ENCODE measurements around the gene KCNH8. TPM values are rescaled to one million over a fixed set of nuclear protein-coding genes. Genes with fewer than 3 reads are reported as not detected.

The KCNH8 gene
- total RNA-seq, 1 experiment from 2014 or later: 0.12 TPM

- no peak overlapping the region for H3K27ac ChIP-seq (ENCODE audit: low read depth, low read length)
- no peak overlapping the region for H2AFZ ChIP-seq (ENCODE audit: low read depth, low read length, poor library complexity, severe bottlenecking)
- H3K79me2 ChIP-seq (ENCODE audit: insufficient read depth, low read length): no peaks in the 10 kb centered on the region
- no peak overlapping the region for H3K4me3 ChIP-seq (replicated peaks in 1 of 2; ENCODE audit: low read depth in 1 of 2, low read length in 2 of 2)
- no peaks in the 10 kb centered on the region for H3K9me2 ChIP-seq (ENCODE audit: insufficient read depth)
- CTCF ChIA-PET: no interaction called here
- no peaks in the 10 kb centered on the region for H3K4me1 ChIP-seq (ENCODE audit: control insufficient read depth in 1 of 2, insufficient read depth in 2 of 2, low read length in 2 of 2)
- intact Hi-C loops (cut with micrococcal nuclease): no loop called here
- 0 out of 4 replicates have a peak, but pooled peaks cover 0 to 4% of the 10 kb centered on the region in 2 experiments for H3K9me3 ChIP-seq (ENCODE audit: control insufficient read depth in 1 of 2, insufficient read depth in 1 of 2, low read depth in 1 of 2, low read length in 2 of 2)
- BruUV-seq (replicated peaks): no TSS peak
- H3K4me2 ChIP-seq (ENCODE audit: low read length): no peak overlapping the region
- H3K9ac ChIP-seq (ENCODE audit: low read length): no peak overlapping the region
- POLR2A ChIA-PET: no interaction called here
- TF ChIP-seq SRF (IDR thresholded peaks at IDR 0.05; ENCODE audit: low read depth): no peak
- no peak for TF ChIP-seq TCF7L2 (IDR thresholded peaks at IDR 0.05; ENCODE audit: borderline replicate concordance, extremely low read depth, insufficient read depth, insufficient read length)
- TF ChIP-seq ELF1 (IDR thresholded peaks at IDR 0.05; ENCODE audit: borderline replicate concordance, low read depth): no peak
- no peak for TF ChIP-seq FOSL1 (IDR thresholded peaks at IDR 0.05; ENCODE audit: low read depth)
- TF ChIP-seq POLR2AphosphoS5 (IDR thresholded peaks at IDR 0.05; ENCODE audit: low read depth, low read length): no peak
- no peak for TF ChIP-seq SIN3A (IDR thresholded peaks at IDR 0.05; ENCODE audit: low read depth)
- TF ChIP-seq ZNF274 (IDR thresholded peaks at IDR 0.05; ENCODE audit: low read depth, low read length): no peak
- TF ChIP-seq, protein P1, sequence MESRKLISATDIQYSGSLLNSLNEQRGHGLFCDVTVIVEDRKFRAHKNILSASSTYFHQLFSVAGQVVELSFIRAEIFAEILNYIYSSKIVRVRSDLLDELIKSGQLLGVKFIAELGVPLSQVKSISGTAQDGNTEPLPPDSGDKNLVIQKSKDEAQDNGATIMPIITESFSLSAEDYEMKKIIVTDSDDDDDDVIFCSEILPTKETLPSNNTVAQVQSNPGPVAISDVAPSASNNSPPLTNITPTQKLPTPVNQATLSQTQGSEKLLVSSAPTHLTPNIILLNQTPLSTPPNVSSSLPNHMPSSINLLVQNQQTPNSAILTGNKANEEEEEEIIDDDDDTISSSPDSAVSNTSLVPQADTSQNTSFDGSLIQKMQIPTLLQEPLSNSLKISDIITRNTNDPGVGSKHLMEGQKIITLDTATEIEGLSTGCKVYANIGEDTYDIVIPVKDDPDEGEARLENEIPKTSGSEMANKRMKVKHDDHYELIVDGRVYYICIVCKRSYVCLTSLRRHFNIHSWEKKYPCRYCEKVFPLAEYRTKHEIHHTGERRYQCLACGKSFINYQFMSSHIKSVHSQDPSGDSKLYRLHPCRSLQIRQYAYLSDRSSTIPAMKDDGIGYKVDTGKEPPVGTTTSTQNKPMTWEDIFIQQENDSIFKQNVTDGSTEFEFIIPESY (IDR thresholded peaks at IDR 0.05; ENCODE audit: extremely low read depth, insufficient replicate concordance, low read length): no peak
- H4K20me1 ChIP-seq (ENCODE audit: insufficient read depth): no peaks in the 10 kb centered on the region
- DNase-seq (ENCODE audit: low read depth, low spot score) (no peak), ATAC-seq (no peak)
- RAD21 ChIA-PET (ENCODE audit: low non-redundant PET in 1 of 2, low total read pairs in 2 of 2, uncharacterized antibody in 2 of 2, unreplicated experiment in 2 of 2): no interaction called here
- H3K27me3 ChIP-seq (ENCODE audit: insufficient read depth, low read length): no peaks in the 10 kb centered on the region
- H3K36me3 ChIP-seq (ENCODE audit: control insufficient read depth in 1 of 2, insufficient read depth in 2 of 2, low read length in 2 of 2): no peaks in the 10 kb centered on the region
Measured at GRCh38 chr3:19363071-19363470, 214.8 kb downstream of the KCNH8 start.

GRCh38 chr3:19364148-19364547 is 215.8 kb downstream of the KCNH8 start:
- no peaks in the 10 kb centered on the region for H3K9me2 ChIP-seq (ENCODE audit: insufficient read depth)
- ChIA-PET CTCF (no interaction called here), POLR2A (no interaction called here), RAD21 (ENCODE audit: low non-redundant PET in 1 of 2, low total read pairs in 2 of 2, uncharacterized antibody in 2 of 2, unreplicated experiment in 2 of 2) (no interaction called here)
- no peak overlapping the region for H2AFZ ChIP-seq (ENCODE audit: low read depth, low read length, poor library complexity, severe bottlenecking)
- ATAC-seq: no peak
- no peaks in the 10 kb centered on the region for H4K20me1 ChIP-seq (ENCODE audit: insufficient read depth)
- H3K4me1 ChIP-seq (ENCODE audit: control insufficient read depth in 1 of 2, insufficient read depth in 2 of 2, low read length in 2 of 2): no peaks in the 10 kb centered on the region
- H3K4me2 ChIP-seq (ENCODE audit: low read length): no peak overlapping the region
- H3K4me3 ChIP-seq (replicated peaks in 1 of 2; ENCODE audit: low read depth in 1 of 2, low read length in 2 of 2): no peak overlapping the region
- no peaks in the 10 kb centered on the region for H3K36me3 ChIP-seq (ENCODE audit: control insufficient read depth in 1 of 2, insufficient read depth in 2 of 2, low read length in 2 of 2)
- H3K27me3 ChIP-seq (ENCODE audit: insufficient read depth, low read length): no peaks in the 10 kb centered on the region
- H3K79me2 ChIP-seq (ENCODE audit: insufficient read depth, low read length): no peaks in the 10 kb centered on the region
- H3K9me3 ChIP-seq (ENCODE audit: control insufficient read depth in 1 of 2, insufficient read depth in 1 of 2, low read depth in 1 of 2, low read length in 2 of 2): 0 out of 4 replicates have a peak, but pooled peaks cover 0 to 4% of the 10 kb centered on the region in 2 experiments
- H3K27ac ChIP-seq (ENCODE audit: low read depth, low read length): no peak overlapping the region
- BruUV-seq (replicated peaks): no TSS peak
- H3K9ac ChIP-seq (ENCODE audit: low read length): no peak overlapping the region
- intact Hi-C loops (cut with micrococcal nuclease): no loop called here
- TF ChIP-seq POLR2AphosphoS5 (IDR thresholded peaks at IDR 0.05; ENCODE audit: low read depth, low read length) (no peak), RAD21 (IDR thresholded peaks at IDR 0.05; ENCODE audit: low read depth) (no peak), EZH2 (IDR thresholded peaks at IDR 0.05) (no peak), CEBPB (IDR thresholded peaks at IDR 0.05; ENCODE audit: low read depth) (no peak), REST (IDR thresholded peaks at IDR 0.05; ENCODE audit: low read depth) (no peak)
- no peak for DNase-seq (ENCODE audit: low read depth, low spot score)

Data from HCT116 (cell line).